ENCODE data around the gene CSPG4.

The CSPG4 gene

GRCh38 chr15:75733761-75734651 lies 21.4 kb upstream of the CSPG4 start:
- no peaks in the 10 kb centered on the region for H3K9me3 ChIP-seq (ENCODE audit: control insufficient read depth, insufficient read depth, low read length)
- H3K79me2 ChIP-seq (ENCODE audit: control insufficient read depth, low read length): no peaks in the 10 kb centered on the region
- no peaks in the 10 kb centered on the region for H3F3A ChIP-seq (ENCODE audit: control insufficient read depth, insufficient read depth)
- no peak overlapping the region for H3K4me3 ChIP-seq (ENCODE audit: low read length)
- no peaks in the 10 kb centered on the region for H3K36me3 ChIP-seq (ENCODE audit: control insufficient read depth, low read length)
- TF ChIP-seq EZH2phosphoT487 (IDR thresholded peaks at IDR 0.05; ENCODE audit: borderline replicate concordance, low read length) (no peak), CTCF (IDR thresholded peaks at IDR 0.05; ENCODE audit: low read depth, low read length, poor library complexity, severe bottlenecking) (no peak)
- H3K27me3 ChIP-seq (ENCODE audit: control insufficient read depth, low read length): peaks cover 2% of the 10 kb centered on the region; the same call in 1 of the 2 replicates
- H4K20me1 ChIP-seq (ENCODE audit: control insufficient read depth, insufficient read depth, low read depth, low read length): no peaks in the 10 kb centered on the region; the same call in 1 of the 2 replicates
- H3K4me1 ChIP-seq (ENCODE audit: control insufficient read depth, low read length): peaks cover 30% of the 10 kb centered on the region
- no peak overlapping the region for H3K27ac ChIP-seq (ENCODE audit: low read depth, low read length)
- H3K4me2 ChIP-seq (ENCODE audit: low read length): no peak overlapping the region
- H3K9me2 ChIP-seq (replicated peaks; ENCODE audit: control insufficient read depth, low read length): no peaks in the 10 kb centered on the region

GRCh38 chr15:75732809-75733451 lies 20.3 kb upstream of the CSPG4 start:
- H3K4me2 ChIP-seq (ENCODE audit: low read length): 0 out of 2 replicates have a peak overlapping the region, but pooled peaks have one; percentile 10
- H3F3A ChIP-seq (ENCODE audit: control insufficient read depth, insufficient read depth): no peaks in the 10 kb centered on the region
- no peaks in the 10 kb centered on the region; the same call in 1 of the 2 replicates for H4K20me1 ChIP-seq (ENCODE audit: control insufficient read depth, insufficient read depth, low read depth, low read length)
- H3K4me3 ChIP-seq (ENCODE audit: low read length): no peak overlapping the region
- no peak overlapping the region for H3K27ac ChIP-seq (ENCODE audit: low read depth, low read length)
- peaks cover 22% of the 10 kb centered on the region for H3K4me1 ChIP-seq (ENCODE audit: control insufficient read depth, low read length)
- no peaks in the 10 kb centered on the region for H3K9me2 ChIP-seq (replicated peaks; ENCODE audit: control insufficient read depth, low read length)
- no peaks in the 10 kb centered on the region for H3K36me3 ChIP-seq (ENCODE audit: control insufficient read depth, low read length)
- H3K79me2 ChIP-seq (ENCODE audit: control insufficient read depth, low read length): no peaks in the 10 kb centered on the region
- peaks cover 2% of the 10 kb centered on the region; the same call in 1 of the 2 replicates for H3K27me3 ChIP-seq (ENCODE audit: control insufficient read depth, low read length)
- H3K9me3 ChIP-seq (ENCODE audit: control insufficient read depth, insufficient read depth, low read length): no peaks in the 10 kb centered on the region
- TF ChIP-seq EZH2phosphoT487 (IDR thresholded peaks at IDR 0.05; ENCODE audit: borderline replicate concordance, low read length) (no peak), CTCF (IDR thresholded peaks at IDR 0.05; ENCODE audit: low read depth, low read length, poor library complexity, severe bottlenecking) (peak; percentile 71)

GRCh38 chr15:75732177-75732808 lies 19.6 kb upstream of the CSPG4 start:
- Histone ChIP-seq H3K27me3 (ENCODE audit: control insufficient read depth, low read length) (peaks cover 2% of the 10 kb centered on the region; the same call in 1 of the 2 replicates), H3K4me3 (ENCODE audit: low read length) (no peak overlapping the region), H3K27ac (ENCODE audit: low read depth, low read length) (no peak overlapping the region), H4K20me1 (ENCODE audit: control insufficient read depth, insufficient read depth, low read depth, low read length) (no peaks in the 10 kb centered on the region; the same call in 1 of the 2 replicates), H3K9me3 (ENCODE audit: control insufficient read depth, insufficient read depth, low read length) (no peaks in the 10 kb centered on the region), H3K9me2 (replicated peaks; ENCODE audit: control insufficient read depth, low read length) (no peaks in the 10 kb centered on the region), H3K79me2 (ENCODE audit: control insufficient read depth, low read length) (no peaks in the 10 kb centered on the region), H3F3A (ENCODE audit: control insufficient read depth, insufficient read depth) (no peaks in the 10 kb centered on the region), H3K4me1 (ENCODE audit: control insufficient read depth, low read length) (peaks cover 19% of the 10 kb centered on the region), H3K36me3 (ENCODE audit: control insufficient read depth, low read length) (no peaks in the 10 kb centered on the region), H3K4me2 (ENCODE audit: low read length) (peak overlapping the region; percentile 39; the same call in 1 of the 2 replicates)
- TF ChIP-seq CTCF (IDR thresholded peaks at IDR 0.05; ENCODE audit: low read depth, low read length, poor library complexity, severe bottlenecking) (no peak), EZH2phosphoT487 (IDR thresholded peaks at IDR 0.05; ENCODE audit: borderline replicate concordance, low read length) (no peak)
